GM18907 (cell line): ENCODE data around the gene TTYH2.
A peak's percentile ranks its signal among the peaks of the same experiment; 100 is the strongest.

ENCODE experiments used
- ATAC-seq: cut with Tn5 transposase; IDR thresholded peaks from one replicate; pipeline ENCODE4 v1.9.1; 2021; ENCODE audit warnings: mild to moderate bottlenecking, moderate library complexity; ENCODE audit not compliant: unreplicated experiment

TTYH2 gene

GRCh38 chr17:74192950-74193781 lies 20.2 kb upstream of the TTYH2 start:
- no peak for ATAC-seq

GRCh38 chr17:74194682-74195081 lies 18.7 kb upstream of the TTYH2 start:
- no peak for ATAC-seq

- ATAC-seq: no peak
Measured at GRCh38 chr17:74196541-74197317, 16.6 kb upstream of the TTYH2 start.

GRCh38 chr17:74197801-74198200 lies 15.6 kb upstream of the TTYH2 start:
- ATAC-seq: no peak

- ATAC-seq: peak; percentile 30
Measured at GRCh38 chr17:74198694-74199093, 14.7 kb upstream of the TTYH2 start.

- no peak for ATAC-seq
Measured at GRCh38 chr17:74199306-74200092, 13.9 kb upstream of the TTYH2 start.

- no peak for ATAC-seq
Measured at GRCh38 chr17:74200112-74200511, 13.3 kb upstream of the TTYH2 start.

GRCh38 chr17:74201250-74201649 lies 12.1 kb upstream of the TTYH2 start:
- ATAC-seq: no peak

- ATAC-seq: no peak
Measured at GRCh38 chr17:74201948-74202347, 11.4 kb upstream of the TTYH2 start.

GRCh38 chr17:74202938-74203337 lies 10.4 kb upstream of the TTYH2 start:
- no peak for ATAC-seq

- peak; percentile 66 for ATAC-seq
Measured at GRCh38 chr17:74203439-74204240, 9.7 kb upstream of the TTYH2 start, which contains the start of gene RPL38. Gene RPL38 (plus strand): TSS chr17:74203678. CDS start chr17:74203956, 278 bp downstream.

GRCh38 chr17:74204474-74204873 lies 8.9 kb upstream of the TTYH2 start:
- ATAC-seq: no peak

GRCh38 chr17:74205274-74205673 lies 8.1 kb upstream of the TTYH2 start:
- no peak for ATAC-seq

GRCh38 chr17:74206332-74206818 lies 7.0 kb upstream of the TTYH2 start:
- ATAC-seq: no peak

- no peak for ATAC-seq
Measured at GRCh38 chr17:74210191-74211140, 2.9 kb upstream of the TTYH2 start.

- ATAC-seq: no peak
Measured at GRCh38 chr17:74211141-74211911, 2.0 kb upstream of the TTYH2 start.

- ATAC-seq: no peak
Measured at GRCh38 chr17:74211912-74212208, 1.5 kb upstream of the TTYH2 start.

GRCh38 chr17:74212209-74212912 lies 1.0 kb upstream of the TTYH2 start:
- peak; percentile 1 for ATAC-seq
